ENCODE data around the gene APIP.
"Not testable (repeated sequence)": the region's sequence is repeated elsewhere in the genome, so short reads cannot be mapped to it uniquely, and the experiment has no call there.

The APIP gene

GRCh38 chr11:34928268-34928959 is 12.2 kb upstream of the APIP start:
- no peak for DNase-seq
- intact Hi-C loops (cut with DNase I) = loop anchor here (5.0 to 10.0 kb wide), 2 partner anchors 464 to 556 kb away; no protein-coding TSS in a partner anchor

GRCh38 chr11:34926831-34927132 is 10.6 kb upstream of the APIP start:
- DNase-seq = no peak
- intact Hi-C loops (cut with DNase I) = loop anchor here (5.0 to 10.0 kb wide), 2 partner anchors 466 to 558 kb away; no protein-coding TSS in a partner anchor

DNA sequence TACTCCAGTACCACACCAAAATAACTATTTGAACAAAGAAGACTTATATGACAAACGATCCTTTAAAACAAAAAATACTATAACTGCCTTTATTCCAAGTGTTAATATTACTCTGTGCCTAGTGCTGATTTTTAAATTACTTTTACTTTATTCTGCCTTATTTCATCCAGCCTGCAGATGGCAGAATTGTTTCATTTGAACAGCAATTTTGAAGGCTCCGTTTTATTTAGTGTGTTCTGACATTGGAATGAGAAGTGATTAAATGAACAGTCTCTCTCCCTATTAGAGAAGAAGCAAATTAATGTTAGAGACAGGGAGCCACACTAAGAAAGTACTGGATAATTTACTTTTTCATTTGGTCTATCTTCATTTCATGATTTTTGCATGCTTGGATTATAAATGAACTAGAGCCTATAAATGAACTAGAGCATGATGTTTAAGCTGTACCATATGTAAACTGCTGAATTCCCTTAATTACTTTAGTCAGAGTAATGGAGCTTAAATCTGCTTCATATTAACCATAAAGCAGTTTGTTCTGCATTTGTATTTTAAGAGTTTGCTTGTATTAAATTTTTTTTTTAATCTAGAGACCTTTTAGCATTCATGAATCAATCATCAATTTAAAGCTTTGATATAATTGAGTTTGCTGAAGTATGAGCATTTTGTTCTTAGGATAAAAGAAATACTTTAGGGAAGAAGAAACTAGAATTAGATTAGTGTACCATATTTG is 10.1 kb upstream of the APIP start:
- intact Hi-C loops (cut with DNase I) = loop anchor here (5.0 to 10.0 kb wide), 2 partner anchors 466 to 559 kb away; no protein-coding TSS in a partner anchor
- DNase-seq = peak in 7 of 42 donors; percentile 7 to 58 (median 33)

- intact Hi-C loops (cut with DNase I) = loop anchor here (5.0 to 10.0 kb wide), 2 partner anchors 468 to 560 kb away; no protein-coding TSS in a partner anchor
- DNase-seq = no peak
Measured at GRCh38 chr11:34924714-34925113, 8.5 kb upstream of the APIP start.

DNA sequence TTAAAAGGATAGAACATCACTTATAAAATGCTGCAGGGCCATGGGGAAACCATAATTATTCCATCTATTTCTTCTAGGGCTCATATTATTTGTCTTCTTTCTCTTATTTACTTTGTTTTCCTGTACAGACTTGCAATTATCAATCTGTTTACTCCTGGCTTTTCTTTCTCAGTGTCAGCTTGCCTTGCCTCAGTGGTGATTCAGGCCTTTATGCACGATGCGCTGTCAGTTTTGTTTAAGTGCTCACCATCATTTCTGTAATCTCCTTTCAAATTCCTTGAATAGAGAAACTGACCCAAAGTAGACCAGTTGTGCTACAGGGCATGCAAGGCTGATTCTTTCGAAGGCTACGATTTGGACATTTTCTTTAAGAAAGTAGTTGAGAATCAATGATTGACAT is 5.0 kb upstream of the APIP start:
- intact Hi-C loops (cut with DNase I) = loop anchor here (10.0 kb wide), 1 partner anchor 564 kb away; no protein-coding TSS in a partner anchor
- no peak for DNase-seq

DNA sequence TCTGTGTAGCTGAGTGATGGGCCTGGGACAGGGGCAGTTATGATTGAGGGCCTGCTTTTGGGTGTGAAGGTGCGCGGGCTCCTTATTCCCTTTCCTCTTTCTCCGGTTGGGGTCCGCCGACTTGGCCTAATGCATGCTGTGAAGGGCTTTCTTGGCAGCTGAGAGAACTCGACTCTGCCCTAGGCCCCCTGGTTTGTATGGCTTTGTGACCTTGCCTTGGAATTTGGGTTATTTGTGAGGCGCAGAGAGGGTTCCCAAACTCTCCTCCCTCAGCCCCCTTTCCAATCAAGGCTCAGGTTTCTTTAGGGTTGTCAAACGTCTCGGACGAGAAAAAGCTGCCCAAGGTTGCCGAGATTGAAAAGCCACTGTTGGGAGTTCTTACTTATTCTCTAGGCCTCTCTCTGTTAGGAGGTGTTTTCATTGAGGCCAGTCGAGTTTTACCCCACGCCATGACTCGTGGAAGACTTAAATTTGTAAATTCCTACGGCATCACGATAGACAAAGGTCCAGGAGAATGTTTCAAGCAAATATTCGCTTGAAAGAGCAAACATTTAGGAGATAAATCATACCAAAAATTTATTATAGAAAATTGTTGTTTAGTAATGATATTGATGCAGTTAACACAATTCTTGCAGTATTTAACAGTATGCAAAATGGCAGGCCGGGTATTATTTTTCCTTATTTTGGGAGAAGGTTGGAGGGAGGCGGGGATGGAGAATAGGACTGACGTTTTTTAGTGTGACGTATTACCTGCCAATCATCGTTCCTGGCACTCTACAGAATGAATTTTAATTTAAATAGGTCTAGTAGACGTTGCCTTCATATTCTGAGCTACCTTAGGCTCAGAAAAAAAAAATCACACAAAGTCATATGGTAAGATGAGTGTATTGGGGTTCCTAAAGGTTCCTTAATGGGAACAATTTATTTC is 928 bp upstream of the APIP start:
- intact Hi-C loops (cut with DNase I) = no loop called here
- peak in 22 of 42 donors; percentile 6 to 67 (median 28) for DNase-seq

- DNase-seq = peak in 33 of 42 donors; percentile 18 to 71 (median 39)
- intact Hi-C loops (cut with DNase I) = no loop called here
Measured at GRCh38 chr11:34915136-34916014, 804 bp downstream of the APIP start.

GRCh38 chr11:34913556-34913955 is 2.6 kb downstream of the APIP start:
- intact Hi-C loops (cut with DNase I); DNase-seq: not testable (repeated sequence)

GRCh38 chr11:34911676-34912075 is 4.5 kb downstream of the APIP start:
- no peak for DNase-seq
- intact Hi-C loops (cut with DNase I) = no loop called here

DNA sequence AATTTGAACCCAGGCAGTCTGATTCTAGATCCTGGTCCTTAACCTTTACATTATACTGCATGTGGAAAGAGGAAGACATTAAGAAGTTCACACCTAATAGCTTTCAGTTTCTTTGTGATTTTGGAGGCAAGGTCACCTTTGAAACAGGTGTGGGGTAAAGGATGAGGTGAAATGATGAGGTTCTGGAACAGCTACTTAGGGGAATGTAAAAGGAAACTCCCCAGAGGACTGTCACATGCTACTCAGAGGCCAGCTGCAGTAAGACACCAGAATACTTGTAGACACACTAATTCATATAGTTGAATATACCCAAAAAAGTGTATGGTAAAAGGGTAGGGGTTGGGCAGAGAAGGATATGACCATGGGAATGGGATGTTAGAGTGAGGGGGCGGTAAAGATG is 5.4 kb downstream of the APIP start:
- intact Hi-C loops (cut with DNase I) = no loop called here
- DNase-seq = no peak

GRCh38 chr11:34909955-34910354 is 6.2 kb downstream of the APIP start:
- DNase-seq = no peak
- intact Hi-C loops (cut with DNase I) = loop anchor here (10.0 kb wide), 1 partner anchor 545 kb away; no protein-coding TSS in a partner anchor

DNA sequence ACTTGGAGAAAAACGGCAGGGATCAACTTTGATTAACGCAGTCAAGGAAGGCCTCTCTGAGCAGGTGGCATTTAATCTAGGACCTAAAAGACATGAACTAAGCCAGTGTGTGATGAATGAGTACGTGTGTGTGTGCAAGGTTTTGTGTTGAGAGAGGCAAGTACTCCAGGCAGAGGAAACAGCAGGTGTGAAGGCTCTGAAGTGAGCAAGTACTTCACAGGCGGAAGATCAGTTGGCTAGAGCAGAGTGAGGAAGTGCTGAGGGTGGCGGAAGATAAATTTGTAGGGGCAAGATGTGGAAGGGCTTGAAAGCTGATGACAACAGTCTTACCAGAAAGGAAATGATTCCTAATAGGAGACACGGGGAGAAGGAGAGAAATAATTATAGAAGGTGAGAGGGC is 6.8 kb downstream of the APIP start:
- intact Hi-C loops (cut with DNase I) = loop anchor here (10.0 kb wide), 1 partner anchor 545 kb away; no protein-coding TSS in a partner anchor

DNA sequence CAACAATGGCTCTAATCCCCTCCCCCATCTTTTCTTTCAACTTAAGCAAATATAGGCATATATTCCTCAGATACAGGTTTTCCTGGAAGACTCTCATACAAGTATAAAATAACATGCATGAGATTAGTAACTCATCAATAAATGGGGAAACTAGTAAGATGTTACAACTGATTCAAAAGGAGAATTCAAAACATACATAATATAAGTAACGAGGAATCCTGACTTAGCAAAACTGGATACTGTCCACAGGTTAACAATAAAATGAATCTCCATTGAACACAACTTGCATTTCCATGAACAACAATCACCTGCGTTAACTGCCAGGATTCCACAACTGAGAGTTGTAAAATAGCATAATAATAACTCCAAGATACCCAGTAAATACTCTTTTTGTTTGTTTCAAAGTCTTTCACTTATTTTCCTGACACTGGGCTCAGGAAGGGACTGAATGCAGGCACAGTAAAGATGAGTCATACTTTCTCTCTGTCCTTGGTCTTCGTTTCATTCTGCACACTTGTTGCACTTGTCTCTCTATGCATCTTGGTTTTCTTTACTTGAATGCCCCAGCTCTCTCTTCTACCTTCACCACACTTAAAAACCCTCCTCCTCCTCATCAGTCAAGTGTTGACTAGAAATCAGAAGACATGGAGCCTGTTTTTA is 8.1 kb downstream of the APIP start:
- intact Hi-C loops (cut with DNase I) = loop anchor here (10.0 kb wide), 1 partner anchor 543 kb away; no protein-coding TSS in a partner anchor
- no peak for DNase-seq

More for the DNA sequence above, 6.8 kb downstream of the APIP start:
- DNase-seq = no peak

DNA sequence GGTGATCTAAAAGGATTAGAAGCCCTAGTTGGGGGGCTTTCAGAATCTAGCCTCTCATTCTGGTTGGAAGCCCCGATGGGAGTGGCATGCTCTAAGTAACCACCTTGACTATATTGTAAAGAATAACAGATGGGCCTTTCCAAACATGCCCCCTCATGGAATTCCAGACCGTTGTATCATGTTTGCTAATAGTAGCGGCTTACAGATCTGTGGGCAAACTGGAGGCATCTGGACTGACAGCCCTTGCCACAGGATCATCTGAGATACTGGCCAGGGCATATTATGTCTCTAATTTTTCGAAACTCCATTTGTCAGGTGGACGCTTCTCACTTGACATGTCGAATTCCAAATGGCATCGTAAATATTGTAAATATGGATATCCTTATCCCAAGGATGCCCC is 10.5 kb downstream of the APIP start:
- no peak for DNase-seq
- intact Hi-C loops (cut with DNase I) = loop anchor here (10.0 kb wide), 1 partner anchor 541 kb away; no protein-coding TSS in a partner anchor

- intact Hi-C loops (cut with DNase I) = loop anchor here (10.0 kb wide), 1 partner anchor 540 kb away; no protein-coding TSS in a partner anchor
- DNase-seq = no peak
Measured at GRCh38 chr11:34904421-34904955, 11.7 kb downstream of the APIP start.

GRCh38 chr11:34899633-34900016 is 16.6 kb downstream of the APIP start:
- intact Hi-C loops (cut with DNase I) = loop anchor here (10.0 kb wide), 1 partner anchor 535 kb away; no protein-coding TSS in a partner anchor

DNA sequence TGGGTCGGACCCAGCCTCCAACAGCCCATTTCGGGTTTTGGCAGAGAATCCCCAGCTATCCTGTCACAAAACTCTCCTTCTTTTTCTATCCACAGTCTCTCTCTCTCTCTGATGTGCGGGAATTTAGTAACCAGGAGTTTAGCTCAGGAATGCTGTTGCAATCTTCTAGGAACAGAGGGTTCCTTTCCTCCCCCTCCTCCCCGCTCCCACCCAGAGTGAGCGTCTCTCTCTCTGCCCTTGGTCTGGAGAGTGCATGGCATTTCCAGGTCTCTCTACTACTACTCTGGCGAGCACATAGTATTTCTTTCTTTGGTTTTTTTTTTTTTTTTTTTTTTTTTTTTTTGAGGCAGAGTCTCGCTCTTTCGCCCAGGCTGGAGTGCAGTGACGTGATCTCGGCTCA is 17.7 kb downstream of the APIP start:
- intact Hi-C loops (cut with DNase I) = no loop called here
- no peak for DNase-seq

More at GRCh38 chr11:34899633-34900016, 16.6 kb downstream of the APIP start:
- no peak for DNase-seq
